Activated CD4-positive, alpha-beta T cell treated with anti-CD3 and anti-CD28 coated beads for 36 hours (primary cell): ENCODE data around the gene CMPK2. TPM values are rescaled to one million over a fixed set of nuclear protein-coding genes. Genes with fewer than 3 reads are reported as not detected.
"Not testable (repeated sequence)": the region's sequence is repeated elsewhere in the genome, so short reads cannot be mapped to it uniquely, and the experiment has no call there.

Source experiments
- ATAC-seq: fragments of 200-7000 bp; cut with Tn5 transposase; one replicate; pipeline ENCODE4 v1.10.0; 2021; ENCODE audit warnings: mild to moderate bottlenecking, moderate library complexity
- CTCF ChIA-PET: fragments of 350-600 bp; sonication (Branson Sonifier 250); formaldehyde crosslinking; loops from one replicate; lab custom pipeline; 2021; ENCODE audit warnings: antibody characterized with exemption; lab: Charles Lee
- POLR2A ChIA-PET: fragments of 350-600 bp; sonication (Branson Sonifier 250); formaldehyde crosslinking; loops from one replicate; lab custom pipeline; 2021; ENCODE audit warnings: antibody characterized with exemption, inconsistent platforms; lab: Charles Lee
- DNase-seq: peaks from one replicate; pipeline ENCODE4 v3.0.0-alpha.2; 2020
- H3K27ac Mint-ChIP-seq: one replicate; pipeline ENCODE4 v1.8.0; 2021; ENCODE audit warnings: mixed read lengths
- H3K27me3 Mint-ChIP-seq: one replicate; pipeline ENCODE4 v1.8.0; 2021; ENCODE audit warnings: mixed read lengths
- H3K36me3 Mint-ChIP-seq: one replicate; pipeline ENCODE4 v1.8.0; 2021; ENCODE audit warnings: low read depth, mixed read lengths
- H3K4me1 Mint-ChIP-seq: one replicate; pipeline ENCODE4 v1.8.0; 2021; ENCODE audit warnings: mixed read lengths
- H3K4me3 Mint-ChIP-seq: one replicate; pipeline ENCODE4 v1.8.0; 2021; ENCODE audit warnings: mild to moderate bottlenecking, moderate library complexity, mixed read lengths
- H3K9me3 Mint-ChIP-seq: one replicate; pipeline ENCODE4 v1.8.0; 2021; ENCODE audit warnings: low read depth, mixed read lengths
- intact Hi-C, 2 experiments: fragments of 100-400 bp; cut with DNase I in 1 of 2; cut with micrococcal nuclease in 1 of 2; formaldehyde crosslinking; loops; one replicate each; pipeline versions ENCODE4 v1.14.2 to v1.15.1; 2022 to 2024; cut with DNase I, micrococcal nuclease
- total RNA-seq, 2 experiments: library from RNA; stranded (reverse); gene quantifications; one replicate each; pipeline ENCODE4 v1.2.3, GENCODE V29; 2021

Gene CMPK2
- total RNA-seq, 2 experiments from 2014 or later: 6.2 to 8.7 TPM

DNA sequence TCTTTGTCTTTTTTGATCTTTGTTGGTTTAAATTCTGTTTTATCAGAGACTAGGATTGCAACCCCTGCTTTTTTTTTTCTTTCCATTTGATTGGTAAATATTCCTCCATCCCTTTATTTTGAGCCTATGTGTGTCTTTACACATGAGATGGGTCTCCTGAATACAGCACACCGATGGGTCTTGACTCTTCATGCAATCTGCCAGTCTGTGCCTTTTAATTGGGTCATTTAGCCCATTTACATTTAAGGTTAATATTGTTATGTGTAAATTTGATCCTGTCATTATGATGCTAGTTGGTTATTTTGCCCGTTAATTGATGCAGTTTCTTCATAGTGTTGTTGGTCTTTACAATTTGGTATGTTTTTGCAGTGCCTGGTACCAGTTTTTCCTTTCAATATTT lies 36.9 kb upstream of the CMPK2 start:
- peaks cover 45% of the 10 kb centered on the region for H3K36me3 Mint-ChIP-seq
- H3K9me3 Mint-ChIP-seq: peaks cover 31% of the 10 kb centered on the region
- ATAC-seq, POLR2A ChIA-PET, H3K27ac Mint-ChIP-seq, DNase-seq, H3K27me3 Mint-ChIP-seq, H3K4me3 Mint-ChIP-seq, intact Hi-C loops: not testable (repeated sequence)
- CTCF ChIA-PET: interaction anchor here (0.6 to 0.7 kb wide), 2 partner anchors 15 to 111 kb away, joined by 3 to 4 read pairs; no protein-coding TSS in a partner anchor
- H3K4me1 Mint-ChIP-seq: peaks cover 23% of the 10 kb centered on the region

DNA sequence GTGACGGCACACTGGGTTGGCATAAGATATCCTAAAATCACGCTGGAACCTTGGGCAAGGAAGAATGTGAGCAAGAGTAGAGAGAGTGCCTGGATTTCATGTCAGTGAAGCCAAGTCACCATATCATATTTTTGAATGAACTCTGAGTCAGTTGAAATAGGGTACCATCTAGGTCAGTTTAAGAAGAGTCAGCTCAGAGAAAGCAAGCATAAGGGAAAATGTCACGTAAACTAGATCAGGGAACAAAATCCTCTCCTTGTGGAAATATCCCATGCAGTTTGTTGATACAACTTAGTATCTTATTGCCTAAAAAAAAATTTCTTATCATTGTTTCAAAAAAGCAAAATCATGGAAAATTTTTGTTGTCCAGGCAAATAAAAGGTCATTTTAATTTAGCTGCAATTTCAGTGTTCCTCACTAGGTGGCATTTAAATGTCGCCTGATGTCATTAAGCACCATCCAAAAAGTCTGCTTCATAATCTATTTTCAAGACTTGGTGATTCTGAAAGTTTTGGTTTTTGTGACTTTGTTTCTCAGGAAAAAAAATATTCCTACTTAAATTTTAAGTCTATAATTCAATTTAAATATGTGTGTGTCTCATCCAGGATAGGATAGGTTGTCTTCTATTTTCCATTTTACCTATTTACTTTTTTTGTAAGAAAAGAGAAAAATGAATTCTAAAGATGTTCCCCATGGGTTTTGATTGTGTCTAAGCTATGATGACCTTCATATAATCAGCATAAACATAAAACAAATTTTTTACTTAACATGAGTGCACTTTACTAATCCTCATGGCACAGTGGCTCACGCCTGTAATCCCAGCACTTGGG lies 31.4 kb upstream of the CMPK2 start:
- H3K4me3 Mint-ChIP-seq: no peak overlapping the region
- H3K4me1 Mint-ChIP-seq: peaks cover 9% of the 10 kb centered on the region
- POLR2A ChIA-PET: interaction anchor here (0.7 to 0.8 kb wide), 3 partner anchors 17 to 796 kb away, joined by 3 to 4 read pairs (median 3); no protein-coding TSS in a partner anchor
- DNase-seq (no peak), ATAC-seq (peak; percentile 69)
- H3K27ac Mint-ChIP-seq: peak overlapping the region; percentile 14
- intact Hi-C loops: loop anchor here (1.0 to 5.0 kb wide), 7 partner anchors 16 to 188 kb away; partner anchors contain the start of gene RNF144A (in 1 of the 2)
- no peaks in the 10 kb centered on the region for H3K27me3 Mint-ChIP-seq
- H3K36me3 Mint-ChIP-seq: peaks cover 11% of the 10 kb centered on the region
- CTCF ChIA-PET: interaction anchor here (0.7 to 4.8 kb wide), 36 partner anchors 9 to 1591 kb away, joined by 3 to 53 read pairs (median 5); partner anchors contain the start of genes RNF144A and RSAD2
- peaks cover 10% of the 10 kb centered on the region for H3K9me3 Mint-ChIP-seq

DNA sequence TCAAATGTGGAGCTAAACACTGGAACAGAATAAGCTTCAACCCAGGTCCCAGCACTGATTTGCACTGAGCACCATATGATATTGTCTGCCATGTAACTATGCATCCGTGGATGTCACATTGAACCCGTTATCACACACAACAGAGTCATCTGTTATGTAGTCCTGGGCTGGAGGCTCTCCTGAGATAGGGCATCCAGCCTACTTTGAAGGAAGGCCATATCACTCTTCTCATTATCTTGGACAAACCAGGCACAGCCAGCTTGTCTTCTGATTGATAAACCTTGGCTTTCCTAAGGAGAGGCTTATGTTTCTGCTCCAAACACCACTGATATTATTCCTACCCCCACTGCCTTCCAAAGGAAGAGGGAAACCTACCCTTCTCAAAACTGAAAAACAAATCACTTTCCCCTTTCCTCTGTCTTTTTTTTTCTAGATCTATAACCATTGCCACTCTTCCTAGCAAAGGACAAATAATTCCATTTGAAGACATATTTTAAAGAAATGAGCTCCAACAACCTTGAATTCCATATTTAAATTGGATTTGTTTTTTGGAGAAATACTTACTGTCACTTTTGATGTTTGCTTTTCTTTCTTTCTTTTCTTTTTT lies 28.3 kb upstream of the CMPK2 start:
- ATAC-seq (no peak), DNase-seq (no peak)
- intact Hi-C loops: no loop called here
- ChIA-PET CTCF (interaction anchor here (1.0 to 4.8 kb wide), 12 partner anchors 8 to 175 kb away, joined by 3 to 53 read pairs (median 4); no protein-coding TSS in a partner anchor), POLR2A (no interaction called here)
- H3K4me3 Mint-ChIP-seq: no peak overlapping the region
- no peaks in the 10 kb centered on the region for H3K36me3 Mint-ChIP-seq
- no peak overlapping the region for H3K27ac Mint-ChIP-seq
- H3K27me3 Mint-ChIP-seq: no peaks in the 10 kb centered on the region
- H3K4me1 Mint-ChIP-seq: peaks cover 9% of the 10 kb centered on the region
- no peaks in the 10 kb centered on the region for H3K9me3 Mint-ChIP-seq

DNA sequence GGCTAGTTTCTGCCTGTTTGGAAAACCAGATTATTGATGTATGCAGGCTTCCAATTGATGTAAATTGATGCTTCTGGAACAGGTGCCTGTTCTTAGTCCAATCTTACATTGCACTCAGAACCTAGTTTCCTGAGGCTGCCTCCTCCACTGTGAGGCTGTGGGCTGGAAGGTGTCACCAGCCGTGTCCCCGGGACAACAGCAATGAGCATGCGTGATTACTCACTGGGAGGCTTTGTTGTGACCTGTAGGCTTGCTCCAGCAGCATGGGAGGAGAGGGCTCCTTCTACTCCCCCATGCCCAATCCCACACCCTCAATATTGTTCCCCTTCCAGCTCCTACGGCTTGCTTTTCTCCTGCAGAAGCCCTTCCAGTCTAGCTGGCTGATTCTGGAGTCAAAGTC lies 23.0 kb upstream of the CMPK2 start:
- intact Hi-C loops: no loop called here
- ATAC-seq: peak; percentile 47
- ChIA-PET CTCF (interaction anchor here (1.5 to 1.6 kb wide), 3 partner anchors 8 to 125 kb away, joined by 7 to 13 read pairs (median 9); no protein-coding TSS in a partner anchor), POLR2A (no interaction called here)
- peaks cover 3% of the 10 kb centered on the region for H3K36me3 Mint-ChIP-seq
- H3K9me3 Mint-ChIP-seq: no peaks in the 10 kb centered on the region
- no peak overlapping the region for H3K4me3 Mint-ChIP-seq
- DNase-seq: no peak
- no peaks in the 10 kb centered on the region for H3K27me3 Mint-ChIP-seq
- H3K27ac Mint-ChIP-seq: no peak overlapping the region
- no peaks in the 10 kb centered on the region for H3K4me1 Mint-ChIP-seq

DNA sequence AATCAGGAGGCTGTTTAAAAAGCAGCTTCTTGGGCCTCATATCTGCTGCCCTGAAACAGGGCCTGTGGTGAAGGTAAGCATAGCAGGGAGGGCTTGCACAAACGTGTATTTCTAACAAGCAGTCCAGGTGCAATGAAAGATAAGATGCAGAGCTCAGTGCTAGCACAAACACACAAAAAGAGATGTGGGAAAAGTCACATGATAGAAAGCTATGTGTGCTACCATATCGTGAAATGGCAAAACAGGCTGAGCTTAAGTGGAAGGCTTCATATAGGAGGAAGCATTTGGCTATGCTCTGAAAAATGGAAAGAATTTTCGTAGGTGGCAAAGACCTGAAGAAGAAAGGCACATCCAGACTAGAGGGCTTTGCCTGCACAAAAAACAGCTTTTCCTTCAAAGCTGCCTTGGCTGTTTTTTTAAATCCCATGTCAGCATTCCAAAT lies 22.1 kb upstream of the CMPK2 start:
- DNase-seq (no peak), ATAC-seq (no peak)
- no peak overlapping the region for H3K4me3 Mint-ChIP-seq
- no peak overlapping the region for H3K27ac Mint-ChIP-seq
- ChIA-PET POLR2A (no interaction called here), CTCF (interaction anchor here (0.7 to 1.7 kb wide), 7 partner anchors 9 to 252 kb away, joined by 3 to 13 read pairs (median 5); no protein-coding TSS in a partner anchor)
- H3K9me3 Mint-ChIP-seq: no peaks in the 10 kb centered on the region
- intact Hi-C loops: no loop called here
- H3K36me3 Mint-ChIP-seq: peaks cover 3% of the 10 kb centered on the region
- no peaks in the 10 kb centered on the region for H3K27me3 Mint-ChIP-seq
- H3K4me1 Mint-ChIP-seq: no peaks in the 10 kb centered on the region

DNA sequence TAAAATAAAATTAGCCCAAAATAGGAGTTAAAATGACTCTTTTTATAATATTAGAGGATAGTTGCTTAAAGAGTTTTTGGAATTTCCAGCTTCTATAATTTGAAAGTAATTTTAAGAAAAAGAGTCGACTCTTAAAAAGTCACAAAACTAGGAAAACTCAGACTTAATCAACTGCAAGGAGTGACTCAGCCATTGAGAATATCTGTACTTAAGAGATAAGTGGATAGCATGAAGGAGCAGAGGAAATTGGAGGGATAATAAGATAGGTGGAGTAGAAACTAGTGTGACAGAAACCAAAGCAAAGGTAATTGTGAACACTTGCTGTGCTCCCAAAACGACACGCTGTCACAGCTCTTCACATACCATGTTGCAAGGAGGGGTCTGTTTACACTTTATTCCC lies 20.3 kb upstream of the CMPK2 start:
- H3K9me3 Mint-ChIP-seq: no peaks in the 10 kb centered on the region
- ATAC-seq (no peak), DNase-seq (no peak)
- H3K4me3 Mint-ChIP-seq: no peak overlapping the region
- H3K4me1 Mint-ChIP-seq: peaks cover 9% of the 10 kb centered on the region
- H3K27ac Mint-ChIP-seq: no peak overlapping the region
- CTCF ChIA-PET: interaction anchor here (1.0 to 4.9 kb wide), 3 partner anchors 8 to 14 kb away, joined by 3 to 19 read pairs (median 3); no protein-coding TSS in a partner anchor
- POLR2A ChIA-PET: no interaction called here
- H3K36me3 Mint-ChIP-seq: peaks cover 3% of the 10 kb centered on the region
- no peaks in the 10 kb centered on the region for H3K27me3 Mint-ChIP-seq
- intact Hi-C loops: no loop called here

DNA sequence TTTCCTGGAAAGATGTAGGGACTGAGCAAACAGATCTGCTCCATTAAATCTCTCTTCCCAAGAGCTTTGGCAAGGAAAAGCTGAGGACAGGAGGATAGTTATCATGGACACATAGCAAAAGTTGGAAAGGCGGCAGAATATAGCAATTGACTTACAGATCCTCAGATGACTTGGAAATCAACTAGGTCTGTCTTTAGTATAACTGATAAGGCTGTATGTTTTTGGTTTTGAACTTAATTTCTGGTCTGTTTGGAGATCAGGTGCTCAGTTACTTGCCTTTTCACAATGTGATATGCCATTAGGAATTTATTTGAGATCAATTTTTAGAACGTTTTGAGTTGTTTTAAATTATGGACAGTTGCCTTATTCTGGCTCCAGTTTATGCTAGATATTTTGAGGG lies 19.8 kb upstream of the CMPK2 start:
- Mint-ChIP-seq H3K27me3 (no peaks in the 10 kb centered on the region), H3K9me3 (no peaks in the 10 kb centered on the region), H3K36me3 (peaks cover 3% of the 10 kb centered on the region), H3K4me1 (peaks cover 12% of the 10 kb centered on the region), H3K27ac (no peak overlapping the region), H3K4me3 (no peak overlapping the region)
- ChIA-PET CTCF (interaction anchor here (1.0 to 4.9 kb wide), 3 partner anchors 9 to 13 kb away, joined by 3 to 19 read pairs (median 3); no protein-coding TSS in a partner anchor), POLR2A (no interaction called here)
- intact Hi-C loops: no loop called here
- ATAC-seq (no peak), DNase-seq (no peak)

DNA sequence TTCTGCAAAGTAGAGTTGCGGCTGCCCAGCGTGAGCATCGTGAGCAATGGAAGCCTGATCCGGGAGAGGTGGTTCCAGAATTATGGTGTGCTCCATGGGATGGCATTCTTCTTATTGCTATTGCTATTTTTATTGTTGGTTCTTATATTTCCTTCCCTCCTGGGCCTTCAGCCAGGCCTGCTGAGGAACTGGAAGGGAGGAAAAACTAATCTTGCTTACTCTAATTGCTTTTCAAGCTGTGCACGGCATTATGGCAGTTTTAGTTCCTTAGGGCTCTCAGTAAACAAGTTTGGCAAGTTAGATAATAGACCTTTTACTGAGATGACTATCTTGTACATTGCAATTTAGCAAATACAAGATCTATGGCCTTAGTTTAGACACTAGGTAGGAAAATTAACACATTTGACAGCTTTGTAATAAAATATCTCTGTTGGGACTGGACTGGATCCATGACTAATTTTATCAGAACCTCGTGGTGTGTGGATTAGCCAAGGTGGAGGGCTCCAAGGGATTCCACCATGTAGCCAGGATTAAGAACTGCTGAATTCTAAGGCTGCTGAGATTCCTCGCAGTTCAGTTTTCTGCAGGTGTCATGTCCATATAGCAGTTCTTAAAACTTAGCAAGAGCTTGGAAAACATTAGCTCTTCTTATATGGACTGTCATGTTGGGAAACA lies 17.9 kb upstream of the CMPK2 start:
- intact Hi-C loops: no loop called here
- H3K27ac Mint-ChIP-seq: no peak overlapping the region

DNA sequence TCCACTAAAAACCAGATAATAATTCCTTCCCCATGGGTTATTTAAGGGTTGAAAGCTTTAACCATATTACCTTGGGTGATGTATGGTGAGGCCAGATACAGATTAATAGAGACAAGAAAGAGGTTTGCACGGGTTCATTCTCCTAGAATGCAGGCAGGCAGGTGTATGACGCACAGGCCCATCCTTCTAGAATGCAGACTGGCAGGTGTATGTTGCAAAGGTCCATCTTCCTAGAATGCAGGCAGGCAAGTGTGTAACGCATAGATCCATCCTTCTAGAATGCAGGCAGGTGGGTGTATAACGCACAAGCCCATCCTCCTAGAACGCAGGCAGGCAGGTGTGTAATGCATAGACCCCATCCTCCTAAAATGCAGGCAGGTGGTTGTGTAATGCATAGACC lies 15.8 kb upstream of the CMPK2 start:
- H3K4me3 Mint-ChIP-seq: no peak overlapping the region
- ChIA-PET CTCF (interaction anchor here (3.2 kb wide), 1 partner anchor 15 kb away, joined by 19 read pairs; no protein-coding TSS in a partner anchor), POLR2A (no interaction called here)
- no peaks in the 10 kb centered on the region for H3K9me3 Mint-ChIP-seq
- H3K36me3 Mint-ChIP-seq: peaks cover 3% of the 10 kb centered on the region
- no peak for DNase-seq
- no peaks in the 10 kb centered on the region for H3K27me3 Mint-ChIP-seq
- peaks cover 47% of the 10 kb centered on the region for H3K4me1 Mint-ChIP-seq
- peak overlapping the region; percentile 77 for H3K27ac Mint-ChIP-seq
- ATAC-seq: no peak
- intact Hi-C loops: no loop called here

More for the DNA sequence above, 17.9 kb upstream of the CMPK2 start:
- POLR2A ChIA-PET: no interaction called here
- ATAC-seq: no peak
- Mint-ChIP-seq H3K9me3 (no peaks in the 10 kb centered on the region), H3K4me1 (peaks cover 29% of the 10 kb centered on the region), H3K36me3 (peaks cover 3% of the 10 kb centered on the region), H3K4me3 (no peak overlapping the region), H3K27me3 (no peaks in the 10 kb centered on the region)
- CTCF ChIA-PET: interaction anchor here (4.9 kb wide), 1 partner anchor 13 kb away, joined by 19 read pairs; no protein-coding TSS in a partner anchor
- no peak for DNase-seq

DNA sequence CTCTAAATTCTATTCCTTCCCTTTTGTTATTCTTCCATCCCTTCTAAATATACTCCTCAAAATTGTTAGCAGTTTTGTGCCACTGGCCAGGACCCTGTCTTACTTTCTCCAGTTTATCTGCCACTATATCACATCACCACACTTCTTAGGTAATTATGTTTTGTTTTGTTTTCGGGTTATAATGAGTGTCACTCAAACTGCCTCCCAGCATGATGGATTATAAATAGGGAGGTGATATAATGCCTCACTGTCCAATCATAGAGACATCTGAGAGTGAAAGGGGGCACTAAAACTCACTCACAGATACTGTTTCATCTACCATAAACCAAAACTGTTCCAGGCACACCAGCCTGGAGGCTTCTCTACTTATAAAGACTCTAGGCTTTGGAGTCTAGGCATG lies 15.3 kb upstream of the CMPK2 start:
- no peaks in the 10 kb centered on the region for H3K9me3 Mint-ChIP-seq
- peaks cover 52% of the 10 kb centered on the region for H3K4me1 Mint-ChIP-seq
- ATAC-seq (peak; percentile 30), DNase-seq (no peak)
- CTCF ChIA-PET: interaction anchor here (2.2 to 6.0 kb wide), 3 partner anchors 14 to 25 kb away, joined by 6 to 59 read pairs (median 19); partner anchors contain the start of gene CMPK2
- peak overlapping the region; percentile 77 for H3K27ac Mint-ChIP-seq
- no peaks in the 10 kb centered on the region for H3K27me3 Mint-ChIP-seq
- POLR2A ChIA-PET: interaction anchor here (0.6 kb wide), 1 partner anchor 15 kb away, joined by 3 read pairs; no protein-coding TSS in a partner anchor
- intact Hi-C loops: no loop called here
- H3K36me3 Mint-ChIP-seq: peaks cover 3% of the 10 kb centered on the region
- H3K4me3 Mint-ChIP-seq: peak overlapping the region; percentile 11
